Muscle of leg (tissue), 11 donors: ENCODE results near the gene NPIPB4. TPM values are rescaled to one million over a fixed set of nuclear protein-coding genes. Genes with fewer than 3 reads are reported as not detected.
"Not testable (repeated sequence)": the region's sequence is repeated elsewhere in the genome, so short reads cannot be mapped to it uniquely, and the experiment has no call there.

Source experiments
- DNase-seq: peaks from one replicate; pipeline ENCODE4 v3.0.0; 2013
- H3K27ac ChIP-seq: one replicate; pipeline ENCODE4 v1.5.1; 2013; ENCODE audit warnings: mild to moderate bottlenecking, low read length, control low read depth
- H3K27me3 ChIP-seq: one replicate; pipeline ENCODE4 v1.6.1; 2013; ENCODE audit warnings: low read length; ENCODE audit not compliant: control insufficient read depth, insufficient read depth
- H3K36me3 ChIP-seq: one replicate; pipeline ENCODE4 v1.6.1; 2013; ENCODE audit warnings: low read length; ENCODE audit not compliant: control insufficient read depth, insufficient read depth
- H3K4me1 ChIP-seq: one replicate; pipeline ENCODE4 v1.6.1; 2013; ENCODE audit warnings: low read length; ENCODE audit not compliant: control insufficient read depth, insufficient read depth
- H3K4me3 ChIP-seq: one replicate; pipeline ENCODE4 v1.5.1; 2013; ENCODE audit warnings: low read length, control low read depth
- H3K9me3 ChIP-seq: replicated peaks from 2 replicates; pipeline ENCODE4 v1.6.1; 2013; ENCODE audit warnings: low read depth, low read length; ENCODE audit not compliant: control insufficient read depth
- WGBS: methylation state at CpG from one replicate; pipeline ENCODE4 v1.1.5; 2013; ENCODE audit warnings: missing lambda C conversion rate; ENCODE audit not compliant: insufficient coverage; 5-methylcytosine and 5-hydroxymethylcytosine counted together
- polyA plus RNA-seq, 8 donors: library from polyadenylated mRNA; unstranded; fragments of 120-200 nt; gene quantifications; one replicate each; pipeline versions ENCODE4 v1.2.1 to v1.2.3, GENCODE V29; 2013; ENCODE audit warnings: inconsistent platforms in 1 of 8, low replicate concordance in 1 of 8; ENCODE audit not compliant: insufficient read length in 8 of 8, insufficient read depth in 1 of 8
- total RNA-seq: library from RNA; stranded (reverse); fragments of 120-200 nt; gene quantifications from one replicate; pipeline ENCODE4 v1.2.4, GENCODE V29; 2013

The NPIPB4 gene
- total and polyA plus RNA-seq, 9 donors, result 16.2 to 116 (median 46.7) TPM

- H3K4me1 ChIP-seq, DNase-seq, H3K27ac ChIP-seq, H3K36me3 ChIP-seq, H3K9me3 ChIP-seq, H3K4me3 ChIP-seq, H3K27me3 ChIP-seq: not testable (repeated sequence)
- no CpG with 5 or more reads among the region's 1 CpG for WGBS
Observed at GRCh38 chr16:21790506-21790905, 67.0 kb downstream of the NPIPB4 start.

Other genes starting within 250 kb of the NPIPB4 start
- gene IGSF6, start 205.1 kb downstream of the NPIPB4 start, total RNA-seq, result 2.5 TPM
- 1 to 10 TPM; 2.3 to 3.7 (median 2.9) TPM for gene IGSF6, start 205.1 kb downstream of the NPIPB4 start, polyA plus RNA-seq
- 0.13 TPM for gene OTOA, start 193.8 kb downstream of the NPIPB4 start, total RNA-seq
- gene OTOA, start 193.8 kb downstream of the NPIPB4 start, polyA plus RNA-seq, result under 1 TPM in 7 of 8 donors, not detected in 1; 0.05 to 0.18 (median 0.07) TPM
- 260 TPM for gene UQCRC2, start 95.6 kb upstream of the NPIPB4 start, total RNA-seq
- 100 to 1,000 TPM; 240 to 324 (median 277) TPM for gene UQCRC2, start 95.6 kb upstream of the NPIPB4 start, polyA plus RNA-seq
- gene PDZD9, start 143.4 kb upstream of the NPIPB4 start, total RNA-seq, result not detected
- under 1 TPM in 7 of 8 donors, not detected in 1; 0.14 to 0.89 (median 0.31) TPM for gene PDZD9, start 143.4 kb upstream of the NPIPB4 start, polyA plus RNA-seq
- gene MOSMO, start 150.4 kb upstream of the NPIPB4 start, total RNA-seq, result 12.7 TPM
- gene MOSMO, start 150.4 kb upstream of the NPIPB4 start, polyA plus RNA-seq, result 10 to 100 TPM in 7 of 8 donors, 1 to 10 TPM in 1; 9.0 to 15.8 (median 11.8) TPM
- 0.09 TPM for gene VWA3A, start 234.8 kb upstream of the NPIPB4 start, total RNA-seq
- under 1 TPM in 7 of 8 donors, not detected in 1; 0.08 to 0.53 (median 0.23) TPM for gene VWA3A, start 234.8 kb upstream of the NPIPB4 start, polyA plus RNA-seq